ES-I3 (cell line): ENCODE results near the gene CIAO2A.
A peak's percentile ranks its signal among the peaks of the same experiment; 100 is the strongest.
"Not testable (repeated sequence)": the region's sequence is repeated elsewhere in the genome, so short reads cannot be mapped to it uniquely, and the experiment has no call there.

Source experiments
- H3K36me3 ChIP-seq: 2 replicates; pipeline ENCODE4 v1.6.1; 2013; ENCODE audit warnings: mild to moderate bottlenecking, low read length, control low read depth, moderate library complexity; ENCODE audit not compliant: insufficient read depth
- H3K4me1 ChIP-seq: 2 replicates; pipeline ENCODE4 v1.6.1; 2013; ENCODE audit warnings: mild to moderate bottlenecking, control low read depth, low read length; ENCODE audit not compliant: insufficient read depth
- H3K9ac ChIP-seq: 2 replicates; pipeline ENCODE4 v1.6.1; 2013; ENCODE audit warnings: low read depth, mild to moderate bottlenecking, low read length, moderate library complexity
- H3K9me3 ChIP-seq: 2 replicates; pipeline ENCODE4 v1.6.1; 2013; ENCODE audit warnings: mild to moderate bottlenecking, low read length, moderate library complexity; ENCODE audit not compliant: control insufficient read depth, insufficient read depth

The CIAO2A gene

DNA sequence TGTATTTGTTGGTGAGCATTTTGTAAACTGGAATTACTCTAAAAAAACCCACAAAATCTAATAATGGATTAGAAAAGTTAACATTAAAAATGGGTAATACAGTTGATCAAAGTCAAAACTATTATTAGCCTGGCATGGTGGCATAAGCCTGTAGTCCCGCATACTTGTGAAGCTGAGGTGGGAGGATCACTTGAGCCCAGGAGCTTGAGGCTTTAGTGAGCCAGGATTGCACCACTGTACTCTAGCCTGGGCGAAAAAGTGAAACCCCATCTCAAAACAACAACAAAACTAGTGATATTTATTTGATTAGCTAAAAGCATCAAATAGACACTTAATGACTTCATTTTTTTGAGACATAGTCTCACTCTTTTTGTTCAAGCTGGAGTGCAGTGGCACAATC is 5.7 kb upstream of the CIAO2A start:
- Histone ChIP-seq H3K9ac (no peak overlapping the region), H3K4me1 (peaks cover 4% of the 10 kb centered on the region)

DNA sequence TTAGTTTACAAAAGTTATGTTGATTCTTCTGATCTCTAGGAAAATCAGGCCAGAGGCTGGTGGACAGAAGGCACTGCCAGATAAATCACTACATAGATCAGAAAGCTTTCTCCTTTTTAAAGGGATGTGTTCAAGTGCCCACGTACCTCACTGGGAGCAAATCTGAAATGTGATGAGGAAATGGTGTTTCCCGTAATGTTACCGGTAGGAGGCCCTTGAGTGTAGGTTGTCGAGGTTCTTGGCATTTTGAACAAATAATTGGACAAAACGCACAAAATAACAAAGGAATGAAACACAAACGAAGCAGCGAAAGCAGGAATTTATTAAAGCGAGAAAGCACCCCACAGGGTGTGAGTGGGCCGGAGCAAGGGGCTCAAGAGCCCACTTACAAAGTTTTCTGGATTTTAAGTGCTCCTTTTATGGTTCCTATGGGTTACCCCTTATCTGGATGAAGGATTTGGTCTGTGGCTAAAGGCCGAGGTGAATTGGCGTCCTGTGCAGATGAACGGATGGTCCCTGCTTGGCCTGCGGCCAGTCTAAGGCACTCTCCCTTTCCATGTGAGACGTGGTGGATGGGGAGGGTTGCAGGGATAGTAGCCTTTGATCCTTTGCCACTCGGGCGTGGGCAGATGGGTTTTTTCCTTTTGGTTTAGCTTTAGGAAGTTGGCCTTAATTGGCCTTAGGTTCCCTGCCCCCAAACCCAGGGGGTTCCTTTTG is 3.2 kb upstream of the CIAO2A start:
- Histone ChIP-seq H3K9ac (peak overlapping the region; percentile 73), H3K36me3 (no peaks in the 10 kb centered on the region), H3K9me3 (no peaks in the 10 kb centered on the region), H3K4me1 (peaks cover 10% of the 10 kb centered on the region)

More for the DNA sequence above, 5.7 kb upstream of the CIAO2A start:
- no peaks in the 10 kb centered on the region for H3K36me3 ChIP-seq
- H3K9me3 ChIP-seq = no peaks in the 10 kb centered on the region

DNA sequence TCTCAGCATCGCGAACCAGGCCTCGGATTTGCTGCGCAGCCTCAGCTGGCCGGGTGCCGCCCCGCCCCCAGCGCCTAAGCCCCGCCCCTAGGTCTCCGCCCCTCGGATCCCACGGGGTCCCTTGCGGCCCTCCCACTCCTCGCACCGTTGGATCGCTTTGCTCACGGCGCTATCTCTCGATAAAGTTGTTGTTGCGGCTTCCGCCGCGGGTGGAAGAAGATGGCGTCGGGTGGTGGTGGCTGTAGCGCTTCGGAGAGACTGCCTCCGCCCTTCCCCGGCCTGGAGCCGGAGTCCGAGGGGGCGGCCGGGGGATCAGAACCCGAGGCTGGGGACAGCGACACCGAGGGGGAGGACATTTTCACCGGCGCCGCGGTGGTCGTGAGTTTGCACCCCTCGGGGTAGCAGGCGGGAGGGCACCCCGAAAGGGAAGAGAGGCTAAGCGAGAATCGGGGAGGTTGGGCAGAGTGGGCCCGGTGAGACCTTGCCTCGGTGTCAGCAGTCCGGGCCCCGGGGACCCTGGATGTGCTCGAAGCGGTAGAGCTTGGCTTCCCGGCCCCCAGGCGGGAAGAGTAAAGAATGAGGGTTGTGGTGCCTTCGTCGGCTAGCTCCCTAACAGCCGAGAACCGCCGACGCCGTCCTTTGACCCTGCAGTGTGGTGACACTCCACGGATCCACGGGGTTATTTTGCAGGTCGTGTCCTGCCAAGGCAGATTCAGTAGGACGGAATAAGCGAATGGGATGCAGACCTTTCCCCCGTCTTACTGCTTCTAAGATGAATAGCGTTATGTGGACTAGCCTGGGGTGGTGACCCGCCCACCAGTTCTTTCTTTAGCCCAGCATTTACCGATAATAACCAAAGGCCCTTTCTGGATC is 2.4 kb upstream of the CIAO2A start, which contains the start of gene SNX1:
Gene SNX1 (plus strand): TSS at position 188 of the 873 bp plus-strand sequence. CDS start 32 bp downstream, at position 220.
- Histone ChIP-seq H3K9ac (peak within 1 kb of the TSS; percentile 73), H3K9me3 (no peaks in the 10 kb centered on the region), H3K36me3 (no peaks in the 10 kb centered on the region), H3K4me1 (peaks cover 10% of the 10 kb centered on the region)

GRCh38 chr15:64095431-64095794 is 1.8 kb upstream of the CIAO2A start:
- Histone ChIP-seq H3K36me3 (no peaks in the 10 kb centered on the region), H3K9me3 (no peaks in the 10 kb centered on the region), H3K4me1 (peaks cover 10% of the 10 kb centered on the region), H3K9ac (peak overlapping the region; percentile 73; the same call in 1 of the 2 replicates)

- Histone ChIP-seq H3K36me3 (no peaks in the 10 kb centered on the region; the same call in 1 of the 2 replicates), H3K4me1 (peaks cover 10% of the 10 kb centered on the region), H3K9me3 (no peaks in the 10 kb centered on the region), H3K9ac (peak overlapping the region; percentile 95)
Observed at GRCh38 chr15:64092864-64093626, 593 bp downstream of the CIAO2A start.

- Histone ChIP-seq H3K36me3 (no peaks in the 10 kb centered on the region; the same call in 1 of the 2 replicates), H3K4me1 (peaks cover 10% of the 10 kb centered on the region), H3K9me3 (no peaks in the 10 kb centered on the region), H3K9ac (peak overlapping the region; percentile 95; the same call in 1 of the 2 replicates)
Observed at GRCh38 chr15:64092075-64092820, 1.4 kb downstream of the CIAO2A start.

DNA sequence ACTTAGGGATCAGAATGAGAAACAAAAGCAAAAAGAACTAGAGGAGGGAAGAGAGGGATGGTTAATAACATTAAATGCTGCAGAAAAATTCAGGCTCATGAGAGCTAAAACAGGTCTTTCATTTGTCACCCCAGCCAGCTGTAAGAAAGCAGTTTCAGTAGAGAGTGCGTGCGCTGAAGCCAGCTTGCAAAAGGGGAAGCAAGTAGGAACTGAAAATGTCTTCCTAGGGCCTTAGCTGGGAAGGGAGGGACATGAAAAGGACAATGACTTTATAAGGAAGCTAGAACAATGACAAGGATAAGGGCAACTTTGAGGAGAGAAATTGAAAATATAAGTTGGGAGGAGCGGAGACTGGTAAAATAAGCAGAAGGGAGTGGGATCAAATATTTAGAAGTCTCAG is 3.1 kb downstream of the CIAO2A start:
- Histone ChIP-seq H3K9ac (no peak overlapping the region), H3K4me1 (peaks cover 10% of the 10 kb centered on the region), H3K9me3 (no peaks in the 10 kb centered on the region), H3K36me3 (no peaks in the 10 kb centered on the region; the same call in 1 of the 2 replicates)

- H3K9ac ChIP-seq = no peak overlapping the region
- no peaks in the 10 kb centered on the region; the same call in 1 of the 2 replicates for H3K36me3 ChIP-seq
- H3K4me1 ChIP-seq = peaks cover 6% of the 10 kb centered on the region
- H3K9me3 ChIP-seq = no peaks in the 10 kb centered on the region
Observed at GRCh38 chr15:64089543-64090280, 3.9 kb downstream of the CIAO2A start.

DNA sequence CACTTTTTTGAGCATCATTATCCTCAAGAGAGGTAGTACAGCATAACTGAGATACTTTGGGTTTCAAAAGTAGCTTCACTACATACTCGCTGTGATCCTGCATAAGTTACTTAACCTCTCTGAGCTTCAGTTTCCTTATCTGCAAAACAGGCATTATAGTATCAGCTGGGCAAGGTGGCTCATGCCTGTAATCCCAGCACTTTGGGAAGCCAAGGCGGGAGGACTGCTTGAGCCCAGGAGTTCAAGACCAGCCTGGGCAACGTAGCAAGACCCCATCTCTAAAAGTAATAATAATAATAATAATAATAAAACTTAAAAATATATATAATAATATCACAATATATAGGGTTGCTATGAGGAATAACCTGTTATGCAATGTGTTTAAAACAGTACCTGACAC is 10.9 kb downstream of the CIAO2A start:
- Histone ChIP-seq H3K4me1 (no peaks in the 10 kb centered on the region), H3K9me3 (no peaks in the 10 kb centered on the region), H3K9ac (no peak overlapping the region), H3K36me3 (no peaks in the 10 kb centered on the region)

- not testable (repeated sequence) for H3K36me3 ChIP-seq, H3K9me3 ChIP-seq, H3K4me1 ChIP-seq, H3K9ac ChIP-seq
Observed at GRCh38 chr15:64073496-64073895, 20.1 kb downstream of the CIAO2A start.

DNA sequence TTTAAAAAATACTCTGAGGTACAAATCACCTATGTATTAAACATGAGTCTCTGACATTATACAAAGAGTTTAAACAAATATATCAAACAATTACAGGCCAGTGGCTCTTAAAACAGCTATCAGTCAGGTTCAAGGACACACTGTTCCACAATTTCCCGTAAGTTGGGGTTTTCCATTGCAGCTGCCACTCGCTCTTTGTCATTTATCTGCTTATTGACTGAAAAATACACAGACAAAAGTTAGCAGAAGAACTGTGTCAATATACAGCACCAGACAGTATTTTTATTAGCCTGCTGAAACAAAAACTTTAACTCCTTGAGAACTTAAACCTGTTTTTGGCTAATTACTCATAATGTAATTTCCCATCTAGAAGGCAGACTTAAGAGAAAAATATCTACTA is 20.8 kb downstream of the CIAO2A start:
- Histone ChIP-seq H3K9me3 (no peaks in the 10 kb centered on the region), H3K36me3 (peaks cover 10% of the 10 kb centered on the region; the same call in 1 of the 2 replicates), H3K9ac (no peak overlapping the region), H3K4me1 (no peaks in the 10 kb centered on the region)

DNA sequence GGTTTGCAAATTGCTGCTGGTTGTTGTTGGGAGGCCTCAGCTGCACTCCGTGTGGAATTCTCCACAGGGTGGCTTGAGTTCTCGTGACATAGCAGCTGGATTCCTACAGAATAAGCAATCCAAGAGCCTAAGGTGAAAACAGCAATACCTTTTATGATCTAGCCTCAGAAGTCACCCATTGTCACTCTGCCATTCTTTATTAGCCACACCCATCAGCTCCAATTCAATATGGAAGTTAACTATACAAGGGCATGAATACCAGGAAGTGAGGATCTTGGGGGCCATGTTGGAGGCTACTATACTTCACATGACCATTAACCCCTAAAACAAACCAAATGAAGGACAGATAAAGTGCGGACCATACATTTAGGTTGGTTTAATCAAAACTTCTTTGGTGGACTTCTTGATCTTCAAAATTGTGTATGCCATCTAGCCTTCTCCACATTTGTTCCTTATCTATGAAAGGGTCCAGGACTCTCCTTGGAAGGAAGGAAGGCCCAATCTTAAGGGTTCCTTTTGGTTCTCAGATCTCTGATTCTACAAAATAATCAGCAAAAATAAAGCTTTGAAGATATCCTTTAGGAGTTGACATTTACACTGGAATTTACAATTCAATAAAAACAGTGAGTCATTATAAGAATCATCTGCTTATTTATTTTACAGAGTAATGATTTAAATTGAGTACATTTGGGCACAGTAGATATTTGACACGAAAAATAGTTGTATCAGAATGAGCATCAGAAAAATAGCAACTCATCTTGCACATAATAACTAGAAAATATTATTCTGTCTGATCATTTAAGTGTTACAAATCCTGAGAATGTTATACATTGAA is 21.5 kb downstream of the CIAO2A start:
- H3K36me3 ChIP-seq = peaks cover 10% of the 10 kb centered on the region; the same call in 1 of the 2 replicates
- no peak overlapping the region for H3K9ac ChIP-seq
- H3K9me3 ChIP-seq = no peaks in the 10 kb centered on the region
- no peaks in the 10 kb centered on the region for H3K4me1 ChIP-seq
